Measurements from ENCODE around the gene MT1H. TPM values are rescaled to one million over a fixed set of nuclear protein-coding genes. Genes with fewer than 3 reads are reported as not detected.

The MT1H gene
- total RNA-seq, 2 experiments from 2014 or later, result 0.61 TPM; not detected in 1

- Mint-ChIP-seq H3K27me3 (peaks cover 50% of the 10 kb centered on the region), H3K4me1 (peaks cover 21% of the 10 kb centered on the region), H3K36me3 (ENCODE audit: low read depth) (no peaks in the 10 kb centered on the region), H3K27ac (no peak overlapping the region), H3K4me3 (no peak overlapping the region), H3K9me3 (ENCODE audit: low read depth) (no peaks in the 10 kb centered on the region)
- CTCF ChIA-PET, result interaction anchor here (1.2 kb wide), 1 partner anchor 28 kb away, joined by 3 read pairs; no protein-coding TSS in a partner anchor
- no peak for ATAC-seq
- POLR2A ChIA-PET, result no interaction called here
- DNase-seq, result no peak
- intact Hi-C loops (cut with DNase I, micrococcal nuclease), result no loop called here
Measured at GRCh38 chr16:56628486-56629350, 40.9 kb upstream of the MT1H start.

- peaks cover 55% of the 10 kb centered on the region for H3K27me3 Mint-ChIP-seq
- ATAC-seq, result no peak
Measured at GRCh38 chr16:56629531-56629930, 40.1 kb upstream of the MT1H start.

GRCh38 chr16:56630134-56630533 is 39.5 kb upstream of the MT1H start:
- DNase-seq (no peak), ATAC-seq (peak; percentile 48)
- POLR2A ChIA-PET, result no interaction called here
- Mint-ChIP-seq H3K36me3 (ENCODE audit: low read depth) (no peaks in the 10 kb centered on the region), H3K4me3 (no peak overlapping the region), H3K27ac (no peak overlapping the region), H3K9me3 (ENCODE audit: low read depth) (no peaks in the 10 kb centered on the region), H3K27me3 (peaks cover 57% of the 10 kb centered on the region), H3K4me1 (peaks cover 21% of the 10 kb centered on the region)
- CTCF ChIA-PET, result interaction anchor here (1.2 to 1.8 kb wide), 4 partner anchors 11 to 31 kb away, joined by 4 to 8 read pairs (median 4); no protein-coding TSS in a partner anchor
- intact Hi-C loops (cut with DNase I, micrococcal nuclease), result no loop called here

More at GRCh38 chr16:56629531-56629930, 40.1 kb upstream of the MT1H start:
- Mint-ChIP-seq H3K4me1 (peaks cover 21% of the 10 kb centered on the region), H3K4me3 (no peak overlapping the region), H3K27ac (no peak overlapping the region), H3K9me3 (ENCODE audit: low read depth) (no peaks in the 10 kb centered on the region), H3K36me3 (ENCODE audit: low read depth) (no peaks in the 10 kb centered on the region)
- DNase-seq, result no peak
- ChIA-PET POLR2A (no interaction called here), CTCF (interaction anchor here (1.2 to 1.8 kb wide), 4 partner anchors 12 to 32 kb away, joined by 4 to 8 read pairs (median 4); no protein-coding TSS in a partner anchor)
- intact Hi-C loops (cut with DNase I, micrococcal nuclease), result no loop called here

- no peaks in the 10 kb centered on the region for H3K9me3 Mint-ChIP-seq (ENCODE audit: low read depth)
- peaks cover 56% of the 10 kb centered on the region for H3K27me3 Mint-ChIP-seq
- H3K27ac Mint-ChIP-seq, result no peak overlapping the region
- DNase-seq (no peak), ATAC-seq (no peak)
- H3K4me3 Mint-ChIP-seq, result no peak overlapping the region
- peaks cover 20% of the 10 kb centered on the region for H3K4me1 Mint-ChIP-seq
- POLR2A ChIA-PET, result no interaction called here
- intact Hi-C loops (cut with DNase I, micrococcal nuclease), result no loop called here
- no peaks in the 10 kb centered on the region for H3K36me3 Mint-ChIP-seq (ENCODE audit: low read depth)
- CTCF ChIA-PET, result interaction anchor here (0.9 to 1.8 kb wide), 5 partner anchors 10 to 30 kb away, joined by 3 to 8 read pairs (median 3); no protein-coding TSS in a partner anchor
Measured at GRCh38 chr16:56631197-56631596, 38.4 kb upstream of the MT1H start.

GRCh38 chr16:56631832-56632155 is 37.8 kb upstream of the MT1H start:
- Mint-ChIP-seq H3K9me3 (ENCODE audit: low read depth) (no peaks in the 10 kb centered on the region), H3K36me3 (ENCODE audit: low read depth) (no peaks in the 10 kb centered on the region), H3K4me3 (peak overlapping the region; percentile 37), H3K27ac (no peak overlapping the region), H3K27me3 (peaks cover 59% of the 10 kb centered on the region), H3K4me1 (peaks cover 18% of the 10 kb centered on the region)
- DNase-seq (no peak), ATAC-seq (no peak)
- intact Hi-C loops (cut with DNase I, micrococcal nuclease), result no loop called here
- ChIA-PET CTCF (interaction anchor here (0.9 to 1.2 kb wide), 2 partner anchors 11 to 26 kb away, joined by 3 read pairs; no protein-coding TSS in a partner anchor), POLR2A (no interaction called here)

- Mint-ChIP-seq H3K36me3 (ENCODE audit: low read depth) (no peaks in the 10 kb centered on the region), H3K4me3 (peak within 1 kb of the TSS; percentile 52), H3K4me1 (peaks cover 18% of the 10 kb centered on the region), H3K27ac (no peak within 1 kb of the TSS), H3K9me3 (ENCODE audit: low read depth) (no peaks in the 10 kb centered on the region), H3K27me3 (peaks cover 60% of the 10 kb centered on the region)
- intact Hi-C loops (cut with DNase I, micrococcal nuclease), result no loop called here
- CTCF ChIA-PET, result interaction anchor here (1.2 kb wide), 1 partner anchor 27 kb away, joined by 3 read pairs; no protein-coding TSS in a partner anchor
- ATAC-seq, result no peak
- POLR2A ChIA-PET, result no interaction called here
- DNase-seq, result peak; percentile 22
Measured at GRCh38 chr16:56632156-56632847, 37.3 kb upstream of the MT1H start, which contains the start of gene MT1M. MT1M (plus strand) TSS chr16:56632659; CDS start chr16:56632732, 73 bp downstream.

GRCh38 chr16:56632848-56633365 is 36.7 kb upstream of the MT1H start:
- no peak for DNase-seq
- intact Hi-C loops (cut with DNase I, micrococcal nuclease), result no loop called here
- no peak overlapping the region for H3K27ac Mint-ChIP-seq
- H3K27me3 Mint-ChIP-seq, result peaks cover 66% of the 10 kb centered on the region
- peaks cover 21% of the 10 kb centered on the region for H3K4me1 Mint-ChIP-seq
- no peak for ATAC-seq
- ChIA-PET CTCF (no interaction called here), POLR2A (no interaction called here)
- no peaks in the 10 kb centered on the region for H3K36me3 Mint-ChIP-seq (ENCODE audit: low read depth)
- peak overlapping the region; percentile 52 for H3K4me3 Mint-ChIP-seq
- no peaks in the 10 kb centered on the region for H3K9me3 Mint-ChIP-seq (ENCODE audit: low read depth)

- Mint-ChIP-seq H3K4me3 (no peak overlapping the region), H3K27me3 (peaks cover 69% of the 10 kb centered on the region), H3K27ac (no peak overlapping the region), H3K36me3 (ENCODE audit: low read depth) (no peaks in the 10 kb centered on the region), H3K9me3 (ENCODE audit: low read depth) (no peaks in the 10 kb centered on the region), H3K4me1 (peaks cover 24% of the 10 kb centered on the region)
- DNase-seq (no peak), ATAC-seq (no peak)
- intact Hi-C loops (cut with DNase I, micrococcal nuclease), result no loop called here
- ChIA-PET POLR2A (no interaction called here), CTCF (no interaction called here)
Measured at GRCh38 chr16:56633535-56633934, 36.1 kb upstream of the MT1H start.

- Mint-ChIP-seq H3K9me3 (ENCODE audit: low read depth) (no peaks in the 10 kb centered on the region), H3K27ac (no peak overlapping the region), H3K36me3 (ENCODE audit: low read depth) (no peaks in the 10 kb centered on the region), H3K4me3 (peak overlapping the region; percentile 55), H3K4me1 (peaks cover 24% of the 10 kb centered on the region), H3K27me3 (peaks cover 80% of the 10 kb centered on the region)
- ChIA-PET CTCF (interaction anchor here (1.0 kb wide), 1 partner anchor 13 kb away, joined by 3 read pairs; no protein-coding TSS in a partner anchor), POLR2A (interaction anchor here (0.7 kb wide), 1 partner anchor 9 kb away, joined by 4 read pairs; the partner anchor contains the start of gene MT1E)
- intact Hi-C loops (cut with DNase I, micrococcal nuclease), result no loop called here
- DNase-seq (no peak), ATAC-seq (no peak)
Measured at GRCh38 chr16:56634715-56635440, 34.7 kb upstream of the MT1H start.

GRCh38 chr16:56635441-56635967 is 34.1 kb upstream of the MT1H start:
- peak overlapping the region; percentile 55 for H3K4me3 Mint-ChIP-seq
- peaks cover 24% of the 10 kb centered on the region for H3K4me1 Mint-ChIP-seq
- ATAC-seq (no peak), DNase-seq (peak; percentile 44)
- POLR2A ChIA-PET, result no interaction called here
- no peaks in the 10 kb centered on the region for H3K36me3 Mint-ChIP-seq (ENCODE audit: low read depth)
- intact Hi-C loops (cut with DNase I, micrococcal nuclease), result no loop called here
- H3K27me3 Mint-ChIP-seq, result peaks cover 82% of the 10 kb centered on the region
- H3K9me3 Mint-ChIP-seq (ENCODE audit: low read depth), result no peaks in the 10 kb centered on the region
- no peak overlapping the region for H3K27ac Mint-ChIP-seq
- CTCF ChIA-PET, result no interaction called here
